IMR-90 (cell line): ENCODE results near the gene MACO1.

Experiments
- BHLHE40 ChIP-seq: fragments of 150-350 bp; IDR thresholded peaks from 2 replicates; pipeline ENCODE4 v1.6.1; 2016; ENCODE audit warnings: mild to moderate bottlenecking, low read depth, low read length
- CEBPB ChIP-seq: IDR thresholded peaks from 2 replicates; pipeline ENCODE4 v1.6.1; 2012; ENCODE audit warnings: low read depth, low read length, improper control_type of control experiment
- CHD1 ChIP-seq: IDR thresholded peaks from 2 replicates; pipeline ENCODE4 v1.6.1; 2012; ENCODE audit warnings: low read depth, low read length, improper control_type of control experiment
- MAFK ChIP-seq: IDR thresholded peaks from 2 replicates; pipeline ENCODE4 v1.6.1; 2012; ENCODE audit warnings: low read depth, low read length, improper control_type of control experiment
- MAZ ChIP-seq: IDR thresholded peaks from 2 replicates; pipeline ENCODE4 v1.6.1; 2012; ENCODE audit warnings: low read depth, mild to moderate bottlenecking, low read length, improper control_type of control experiment, moderate library complexity, borderline replicate concordance
- MXI1 ChIP-seq: IDR thresholded peaks from 2 replicates; pipeline ENCODE4 v1.6.1; 2012; ENCODE audit warnings: low read depth, mild to moderate bottlenecking, low read length, moderate library complexity, borderline replicate concordance
- NFE2L2 ChIP-seq: fragments of 150-350 bp; IDR thresholded peaks from 2 replicates; pipeline ENCODE4 v1.6.1; 2016; ENCODE audit warnings: low read depth, mild to moderate bottlenecking, low read length
- POLR2A ChIP-seq: IDR thresholded peaks from 2 replicates; pipeline ENCODE4 v1.6.1; 2012; ENCODE audit warnings: mild to moderate bottlenecking, low read depth, low read length
- RAD21 ChIP-seq: IDR thresholded peaks from 2 replicates; pipeline ENCODE4 v1.6.1; 2012; ENCODE audit warnings: low read length, improper control_type of control experiment
- RCOR1 ChIP-seq: IDR thresholded peaks from 2 replicates; pipeline ENCODE4 v1.6.1; 2012; ENCODE audit warnings: mild to moderate bottlenecking, low read length, improper control_type of control experiment; ENCODE audit not compliant: insufficient replicate concordance
- RFX5 ChIP-seq: IDR thresholded peaks from 2 replicates; pipeline ENCODE4 v1.8.0; 2012; ENCODE audit warnings: low read depth, mild to moderate bottlenecking, low read length, moderate library complexity
- SMC3 ChIP-seq: fragments of 150-350 bp; IDR thresholded peaks from 2 replicates; pipeline ENCODE4 v1.6.1; 2016; ENCODE audit warnings: low read depth, mild to moderate bottlenecking, antibody characterized with exemption, low read length, moderate library complexity
- TF ChIP-seq, protein P1 (sequence below): conservative IDR thresholded peaks from 2 replicates; pipeline ENCODE4 v1.5.1; 2012; ENCODE audit warnings: mild to moderate bottlenecking, low read depth, low read length, improper control_type of control experiment
- TF ChIP-seq, protein P2 (sequence below): fragments of 150-350 bp; IDR thresholded peaks from 2 replicates; pipeline ENCODE4 v1.6.1; 2017; ENCODE audit warnings: mild to moderate bottlenecking, antibody characterized with exemption, low read length, low read depth

DNA sequence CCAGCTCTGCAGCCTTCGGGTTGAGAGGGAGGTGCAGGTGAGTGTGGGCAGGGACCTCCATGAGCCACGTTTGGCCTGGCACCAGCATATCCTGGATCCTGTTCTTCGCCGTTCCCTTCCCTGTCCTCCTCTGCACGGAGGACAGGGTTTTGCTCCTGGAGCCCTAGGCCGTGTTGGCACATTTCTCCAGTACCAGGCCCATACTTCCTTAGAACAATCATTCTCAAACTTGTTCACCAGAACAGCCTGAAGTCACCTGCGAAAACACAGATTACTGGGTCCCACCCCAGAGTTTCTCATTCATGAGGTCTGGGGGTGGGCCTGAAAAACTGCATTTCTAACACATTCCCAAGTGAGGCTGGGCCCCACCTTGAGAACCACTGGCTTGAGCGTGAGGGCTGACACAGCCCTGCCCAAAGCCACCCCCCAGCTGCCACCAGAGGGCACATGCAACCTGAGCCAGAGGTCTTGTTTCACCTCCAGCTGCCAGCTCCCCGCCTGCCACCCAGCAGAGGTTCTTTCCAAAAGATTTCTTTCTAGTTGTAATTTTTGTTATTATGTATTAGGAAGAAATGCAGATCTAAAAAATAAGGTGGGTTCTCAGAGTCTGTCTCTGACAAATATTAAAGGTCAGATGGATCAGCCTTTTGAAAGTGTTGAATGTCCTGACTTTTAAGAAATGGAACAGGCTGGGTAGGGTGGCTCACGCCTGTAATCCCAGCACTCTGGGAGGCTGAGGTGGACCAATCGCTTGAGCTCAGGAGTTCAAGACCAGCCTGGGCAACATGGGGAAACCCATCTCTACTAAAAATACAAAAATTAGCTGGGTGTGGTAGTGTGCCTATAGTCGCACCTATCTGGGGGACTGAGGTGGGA is 73.1 kb downstream of the MACO1 start:
- TF ChIP-seq POLR2A = no peak
- TF ChIP-seq MAFK = no peak
- TF ChIP-seq, protein P1, sequence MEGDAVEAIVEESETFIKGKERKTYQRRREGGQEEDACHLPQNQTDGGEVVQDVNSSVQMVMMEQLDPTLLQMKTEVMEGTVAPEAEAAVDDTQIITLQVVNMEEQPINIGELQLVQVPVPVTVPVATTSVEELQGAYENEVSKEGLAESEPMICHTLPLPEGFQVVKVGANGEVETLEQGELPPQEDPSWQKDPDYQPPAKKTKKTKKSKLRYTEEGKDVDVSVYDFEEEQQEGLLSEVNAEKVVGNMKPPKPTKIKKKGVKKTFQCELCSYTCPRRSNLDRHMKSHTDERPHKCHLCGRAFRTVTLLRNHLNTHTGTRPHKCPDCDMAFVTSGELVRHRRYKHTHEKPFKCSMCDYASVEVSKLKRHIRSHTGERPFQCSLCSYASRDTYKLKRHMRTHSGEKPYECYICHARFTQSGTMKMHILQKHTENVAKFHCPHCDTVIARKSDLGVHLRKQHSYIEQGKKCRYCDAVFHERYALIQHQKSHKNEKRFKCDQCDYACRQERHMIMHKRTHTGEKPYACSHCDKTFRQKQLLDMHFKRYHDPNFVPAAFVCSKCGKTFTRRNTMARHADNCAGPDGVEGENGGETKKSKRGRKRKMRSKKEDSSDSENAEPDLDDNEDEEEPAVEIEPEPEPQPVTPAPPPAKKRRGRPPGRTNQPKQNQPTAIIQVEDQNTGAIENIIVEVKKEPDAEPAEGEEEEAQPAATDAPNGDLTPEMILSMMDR = peak; percentile 31
- no peak for TF ChIP-seq BHLHE40
- no peak for TF ChIP-seq RCOR1
- TF ChIP-seq MAZ = no peak
- no peak for TF ChIP-seq CHD1
- TF ChIP-seq SMC3 = 0 out of 2 replicates have a peak, but pooled peaks have one; percentile 16
- TF ChIP-seq RFX5 = no peak
- no peak for TF ChIP-seq MXI1
- TF ChIP-seq RAD21 = no peak
- TF ChIP-seq CEBPB = no peak
- TF ChIP-seq, protein P2, sequence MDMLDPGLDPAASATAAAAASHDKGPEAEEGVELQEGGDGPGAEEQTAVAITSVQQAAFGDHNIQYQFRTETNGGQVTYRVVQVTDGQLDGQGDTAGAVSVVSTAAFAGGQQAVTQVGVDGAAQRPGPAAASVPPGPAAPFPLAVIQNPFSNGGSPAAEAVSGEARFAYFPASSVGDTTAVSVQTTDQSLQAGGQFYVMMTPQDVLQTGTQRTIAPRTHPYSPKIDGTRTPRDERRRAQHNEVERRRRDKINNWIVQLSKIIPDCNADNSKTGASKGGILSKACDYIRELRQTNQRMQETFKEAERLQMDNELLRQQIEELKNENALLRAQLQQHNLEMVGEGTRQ = no peak
- no peak for TF ChIP-seq NFE2L2
